ENCODE results near the gene AP4M1.

Gene AP4M1

DNA sequence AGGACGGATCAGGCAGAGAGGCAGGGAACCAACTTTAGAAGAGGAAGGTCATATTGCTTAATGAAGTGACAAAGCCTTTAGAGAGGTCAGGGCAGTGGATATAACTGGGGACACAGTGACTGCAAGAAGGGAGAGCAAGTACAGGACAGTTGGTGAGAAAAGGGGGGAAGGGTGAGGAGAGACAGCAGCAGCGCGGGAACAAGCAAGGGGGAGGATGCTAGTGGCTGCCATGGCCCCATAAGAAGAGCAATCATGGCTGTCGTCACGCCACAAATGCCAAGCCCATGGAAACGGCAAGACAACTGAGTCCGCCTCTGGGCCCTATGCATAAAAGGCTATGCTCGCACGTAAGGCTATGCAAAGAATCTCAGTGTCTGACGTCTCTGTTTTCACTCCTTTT is 29.0 kb upstream of the AP4M1 start:
- Histone ChIP-seq H3K4me1 (ENCODE audit: control insufficient read depth, insufficient read depth, low read length) (peaks cover 6% of the 10 kb centered on the region), H3K9me3 (ENCODE audit: control insufficient read depth, low read length) (peaks cover 26% of the 10 kb centered on the region), H3K36me3 (ENCODE audit: control insufficient read depth, insufficient read depth, low read length) (peaks cover 37% of the 10 kb centered on the region), H3K9ac (ENCODE audit: low read length) (no peak overlapping the region), H3K27me3 (ENCODE audit: control insufficient read depth, insufficient read depth, low read length) (no peaks in the 10 kb centered on the region), H3K4me3 (ENCODE audit: low read length) (no peak overlapping the region)

DNA sequence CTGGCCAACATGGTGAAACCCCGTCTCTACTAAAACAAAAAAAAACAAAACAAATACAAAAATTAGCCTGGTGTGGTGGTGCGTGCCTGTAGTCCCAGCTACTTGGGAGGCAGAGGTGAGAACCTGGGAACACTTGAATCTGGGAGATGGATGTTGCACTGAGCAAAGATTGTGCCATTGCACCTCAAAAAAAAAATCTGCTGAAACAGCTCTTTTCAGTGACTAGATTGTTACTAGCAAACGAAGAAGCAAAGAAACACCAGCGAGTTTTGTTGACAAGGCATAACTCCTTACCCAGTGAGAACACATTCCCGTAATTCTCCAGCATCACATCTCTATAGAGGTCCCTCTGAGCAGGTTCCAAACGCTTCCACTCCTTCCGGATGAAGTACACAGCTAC is 26.6 kb upstream of the AP4M1 start:
- Histone ChIP-seq H3K4me1 (ENCODE audit: control insufficient read depth, insufficient read depth, low read length) (peaks cover 17% of the 10 kb centered on the region), H3K9ac (ENCODE audit: low read length) (no peak overlapping the region), H3K27me3 (ENCODE audit: control insufficient read depth, insufficient read depth, low read length) (no peaks in the 10 kb centered on the region), H3K36me3 (ENCODE audit: control insufficient read depth, insufficient read depth, low read length) (peaks cover 37% of the 10 kb centered on the region), H3K4me3 (ENCODE audit: low read length) (no peak overlapping the region), H3K9me3 (ENCODE audit: control insufficient read depth, low read length) (peaks cover 26% of the 10 kb centered on the region)

DNA sequence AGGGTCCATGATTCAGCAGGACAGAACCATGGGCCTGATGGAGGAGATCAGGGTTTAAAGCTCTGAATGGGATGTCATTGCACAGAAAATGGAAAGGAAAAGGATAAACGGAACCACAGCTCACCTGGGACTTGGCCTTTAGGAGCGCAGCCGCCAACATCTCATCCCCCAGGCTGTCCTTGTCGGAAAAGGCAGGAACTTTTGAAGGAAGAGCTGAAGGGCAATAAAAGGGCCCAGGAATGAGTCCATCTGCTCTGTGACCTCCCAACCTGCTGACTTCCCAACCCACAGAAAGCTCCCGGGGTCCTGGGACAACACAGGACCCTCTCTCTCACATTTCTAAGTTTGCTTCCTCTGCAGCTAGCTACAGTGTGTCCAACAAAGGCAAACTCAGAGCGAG is 26.0 kb upstream of the AP4M1 start:
- no peak overlapping the region for H3K4me3 ChIP-seq (ENCODE audit: low read length)
- peaks cover 33% of the 10 kb centered on the region for H3K36me3 ChIP-seq (ENCODE audit: control insufficient read depth, insufficient read depth, low read length)
- H3K4me1 ChIP-seq (ENCODE audit: control insufficient read depth, insufficient read depth, low read length) = peaks cover 23% of the 10 kb centered on the region
- H3K27me3 ChIP-seq (ENCODE audit: control insufficient read depth, insufficient read depth, low read length) = no peaks in the 10 kb centered on the region
- no peak overlapping the region for H3K9ac ChIP-seq (ENCODE audit: low read length)
- peaks cover 26% of the 10 kb centered on the region for H3K9me3 ChIP-seq (ENCODE audit: control insufficient read depth, low read length)

DNA sequence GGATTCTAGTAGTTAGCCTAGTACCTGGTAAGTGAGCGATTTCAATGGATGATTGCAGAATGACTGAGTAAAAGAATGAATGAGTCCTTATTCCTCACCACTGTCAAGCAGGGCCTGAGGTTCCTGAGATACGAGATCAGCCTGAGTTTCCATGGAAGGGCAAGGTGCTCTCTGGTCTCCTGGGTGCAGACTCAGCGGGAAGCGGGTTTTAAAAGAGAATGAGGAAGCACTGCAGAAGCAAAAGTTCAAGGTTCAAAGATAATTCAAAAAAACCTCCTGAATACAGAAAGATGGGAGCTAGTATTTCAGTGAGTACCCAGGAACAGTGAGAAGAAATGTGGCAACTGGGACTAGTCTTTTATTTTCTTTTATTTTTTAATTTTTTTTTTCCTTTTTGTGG is 24.2 kb upstream of the AP4M1 start:
- Histone ChIP-seq H3K36me3 (ENCODE audit: control insufficient read depth, insufficient read depth, low read length) (peaks cover 16% of the 10 kb centered on the region), H3K9me3 (ENCODE audit: control insufficient read depth, low read length) (peaks cover 8% of the 10 kb centered on the region), H3K4me3 (ENCODE audit: low read length) (no peak overlapping the region), H3K9ac (ENCODE audit: low read length) (no peak overlapping the region), H3K4me1 (ENCODE audit: control insufficient read depth, insufficient read depth, low read length) (peaks cover 25% of the 10 kb centered on the region), H3K27me3 (ENCODE audit: control insufficient read depth, insufficient read depth, low read length) (no peaks in the 10 kb centered on the region)

DNA sequence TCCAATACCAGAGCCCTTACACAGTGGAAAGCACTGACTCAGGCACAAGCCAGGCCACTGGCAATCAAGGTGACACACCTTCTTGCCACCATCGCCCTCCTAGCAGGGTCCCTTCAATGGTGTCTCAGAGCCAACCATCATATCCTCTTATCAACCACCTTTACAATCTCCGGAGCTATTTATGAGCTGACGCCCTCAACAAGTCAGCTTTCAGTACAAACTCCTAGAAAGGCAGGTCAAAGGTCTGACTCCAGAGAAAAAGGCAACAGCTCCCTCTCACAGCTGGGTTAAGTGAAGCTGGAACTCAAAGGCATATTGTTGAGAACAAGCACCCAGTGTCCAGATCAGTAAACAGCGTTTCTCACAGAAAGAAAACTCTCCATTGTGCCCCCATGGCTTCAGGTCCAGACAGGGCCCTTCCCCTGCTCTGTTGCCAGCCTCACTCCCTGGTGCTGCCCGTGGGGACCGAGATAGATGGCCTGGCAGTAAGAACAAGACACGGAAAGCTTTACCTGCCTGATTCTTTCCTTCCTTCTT is 22.4 kb upstream of the AP4M1 start:
- H3K4me1 ChIP-seq (ENCODE audit: control insufficient read depth, insufficient read depth, low read length) = peaks cover 31% of the 10 kb centered on the region

DNA sequence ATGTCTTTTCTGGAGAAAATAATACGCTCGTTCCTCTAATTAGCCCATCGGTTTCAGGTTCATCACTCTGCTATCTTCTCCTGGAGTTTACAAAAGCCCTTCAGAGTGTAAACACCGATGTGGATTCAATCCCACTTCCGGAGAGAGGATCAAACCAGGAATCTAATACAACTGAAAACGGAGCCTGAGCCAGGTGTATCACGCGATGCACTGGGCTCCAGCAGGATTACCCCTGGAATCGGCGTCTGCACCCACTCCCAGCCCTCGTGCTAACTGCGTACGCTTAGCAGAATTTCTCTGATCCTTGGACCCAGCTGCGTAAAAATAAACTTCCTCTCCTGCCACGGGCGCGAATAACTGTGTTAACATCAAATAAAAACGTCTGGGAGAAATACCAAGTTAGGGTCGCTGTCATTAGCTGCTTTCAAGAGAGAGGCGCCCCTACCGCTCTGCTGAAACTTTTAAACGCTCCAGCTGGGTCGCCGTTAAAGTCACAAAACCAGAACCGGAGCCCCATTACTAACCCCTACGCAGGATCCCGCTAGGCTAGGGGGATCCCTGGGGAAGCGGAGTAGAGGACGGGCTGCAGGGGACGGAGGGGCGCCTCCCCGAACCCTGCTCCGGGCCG is 20.4 kb upstream of the AP4M1 start:
- Histone ChIP-seq H3K4me3 (ENCODE audit: low read length) (no peak overlapping the region), H3K27me3 (ENCODE audit: control insufficient read depth, insufficient read depth, low read length) (no peaks in the 10 kb centered on the region), H3K36me3 (ENCODE audit: control insufficient read depth, insufficient read depth, low read length) (no peaks in the 10 kb centered on the region), H3K9ac (ENCODE audit: low read length) (peak overlapping the region; percentile 71), H3K9me3 (ENCODE audit: control insufficient read depth, low read length) (no peaks in the 10 kb centered on the region), H3K4me1 (ENCODE audit: control insufficient read depth, insufficient read depth, low read length) (peaks cover 31% of the 10 kb centered on the region)

More for the DNA sequence above, 22.4 kb upstream of the AP4M1 start:
- Histone ChIP-seq H3K27me3 (ENCODE audit: control insufficient read depth, insufficient read depth, low read length) (no peaks in the 10 kb centered on the region), H3K9me3 (ENCODE audit: control insufficient read depth, low read length) (no peaks in the 10 kb centered on the region), H3K36me3 (ENCODE audit: control insufficient read depth, insufficient read depth, low read length) (peaks cover 11% of the 10 kb centered on the region), H3K9ac (ENCODE audit: low read length) (peak overlapping the region; percentile 40), H3K4me3 (ENCODE audit: low read length) (no peak overlapping the region)

DNA sequence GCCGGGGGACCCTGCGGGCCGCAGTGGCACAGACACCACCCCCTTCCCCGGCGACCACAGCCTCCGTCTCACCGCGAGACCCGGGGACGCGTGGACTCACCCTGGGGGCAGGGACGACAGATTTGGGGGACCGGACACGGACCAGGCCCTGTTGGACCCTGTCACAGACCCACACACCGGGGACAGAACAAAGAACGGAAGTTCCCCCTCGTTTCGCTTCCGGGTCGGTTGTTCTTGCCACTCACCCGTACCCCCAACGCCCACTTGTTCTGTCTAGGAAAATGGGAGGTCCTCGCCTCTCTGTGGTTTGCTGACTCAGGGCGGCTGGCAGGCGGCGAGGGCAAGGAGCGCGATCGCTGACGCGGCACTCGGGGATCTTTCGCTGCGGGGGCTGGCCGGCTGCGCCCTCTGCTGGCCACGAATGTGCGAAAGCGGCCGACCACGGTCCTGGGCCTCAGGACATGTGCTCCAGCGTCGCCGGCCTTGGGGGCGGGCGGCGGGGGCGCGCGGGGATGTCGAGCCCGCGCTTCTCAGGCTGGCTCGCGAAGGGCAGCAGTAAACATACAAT is 19.8 kb upstream of the AP4M1 start, which contains the start of gene ZNF3:
Gene ZNF3, minus strand, starts transcription at position 189 of the 568 bp plus-strand sequence. CDS start 4,366 bp downstream, outside the sequence.
- H3K27me3 ChIP-seq (ENCODE audit: control insufficient read depth, insufficient read depth, low read length) = no peaks in the 10 kb centered on the region
- H3K4me1 ChIP-seq (ENCODE audit: control insufficient read depth, insufficient read depth, low read length) = peaks cover 31% of the 10 kb centered on the region
- no peaks in the 10 kb centered on the region for H3K36me3 ChIP-seq (ENCODE audit: control insufficient read depth, insufficient read depth, low read length)
- no peaks in the 10 kb centered on the region for H3K9me3 ChIP-seq (ENCODE audit: control insufficient read depth, low read length)
- H3K9ac ChIP-seq (ENCODE audit: low read length) = peak within 1 kb of the TSS; percentile 71
- no peak within 1 kb of the TSS for H3K4me3 ChIP-seq (ENCODE audit: low read length)

DNA sequence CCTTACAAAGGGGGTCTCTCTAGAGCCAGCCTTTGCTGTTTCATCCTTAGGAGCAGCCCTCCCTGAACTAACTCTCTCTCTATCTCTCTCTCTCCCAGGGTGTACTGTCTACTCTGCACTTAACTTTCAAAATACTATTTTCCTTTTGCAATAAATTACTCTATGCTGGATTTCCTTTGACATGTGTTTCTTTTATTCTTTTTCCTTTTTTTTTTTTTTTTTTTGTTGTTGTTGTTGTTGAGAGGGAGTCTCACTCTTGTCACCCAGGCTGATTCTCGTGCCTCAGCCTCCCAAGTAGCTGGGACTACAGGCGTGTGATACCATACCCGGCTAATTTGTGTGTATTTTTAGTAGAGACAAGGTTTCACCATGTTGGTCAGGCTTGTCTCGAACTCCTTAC is 18.5 kb upstream of the AP4M1 start:
- H3K9ac ChIP-seq (ENCODE audit: low read length) = no peak overlapping the region
- peaks cover 27% of the 10 kb centered on the region for H3K4me1 ChIP-seq (ENCODE audit: control insufficient read depth, insufficient read depth, low read length)
- no peaks in the 10 kb centered on the region for H3K27me3 ChIP-seq (ENCODE audit: control insufficient read depth, insufficient read depth, low read length)
- H3K9me3 ChIP-seq (ENCODE audit: control insufficient read depth, low read length) = no peaks in the 10 kb centered on the region
- no peaks in the 10 kb centered on the region for H3K36me3 ChIP-seq (ENCODE audit: control insufficient read depth, insufficient read depth, low read length)
- H3K4me3 ChIP-seq (ENCODE audit: low read length) = no peak overlapping the region

DNA sequence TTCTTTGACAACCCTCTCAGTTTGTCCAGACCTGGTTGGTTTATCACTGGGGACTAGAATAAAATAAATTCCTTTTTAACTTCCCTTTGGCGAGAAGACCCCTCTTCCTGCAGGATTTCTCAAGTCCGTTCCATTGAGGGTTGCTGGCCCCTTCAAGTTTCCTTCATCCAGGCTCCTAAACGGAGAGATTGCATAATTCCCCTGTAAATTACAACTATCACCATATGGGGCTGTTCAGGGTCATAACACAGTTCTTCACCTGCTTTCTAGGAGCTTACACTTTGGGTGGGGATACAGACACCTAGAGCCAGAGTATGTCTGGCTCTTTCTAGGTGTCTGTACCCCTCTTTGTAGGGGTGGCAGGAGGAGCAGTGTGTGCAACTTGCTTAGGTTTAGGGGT is 15.9 kb upstream of the AP4M1 start:
- no peaks in the 10 kb centered on the region for H3K27me3 ChIP-seq (ENCODE audit: control insufficient read depth, insufficient read depth, low read length)
- no peak overlapping the region for H3K4me3 ChIP-seq (ENCODE audit: low read length)
- peaks cover 24% of the 10 kb centered on the region for H3K4me1 ChIP-seq (ENCODE audit: control insufficient read depth, insufficient read depth, low read length)
- H3K36me3 ChIP-seq (ENCODE audit: control insufficient read depth, insufficient read depth, low read length) = no peaks in the 10 kb centered on the region
- no peaks in the 10 kb centered on the region for H3K9me3 ChIP-seq (ENCODE audit: control insufficient read depth, low read length)
- H3K9ac ChIP-seq (ENCODE audit: low read length) = no peak overlapping the region

DNA sequence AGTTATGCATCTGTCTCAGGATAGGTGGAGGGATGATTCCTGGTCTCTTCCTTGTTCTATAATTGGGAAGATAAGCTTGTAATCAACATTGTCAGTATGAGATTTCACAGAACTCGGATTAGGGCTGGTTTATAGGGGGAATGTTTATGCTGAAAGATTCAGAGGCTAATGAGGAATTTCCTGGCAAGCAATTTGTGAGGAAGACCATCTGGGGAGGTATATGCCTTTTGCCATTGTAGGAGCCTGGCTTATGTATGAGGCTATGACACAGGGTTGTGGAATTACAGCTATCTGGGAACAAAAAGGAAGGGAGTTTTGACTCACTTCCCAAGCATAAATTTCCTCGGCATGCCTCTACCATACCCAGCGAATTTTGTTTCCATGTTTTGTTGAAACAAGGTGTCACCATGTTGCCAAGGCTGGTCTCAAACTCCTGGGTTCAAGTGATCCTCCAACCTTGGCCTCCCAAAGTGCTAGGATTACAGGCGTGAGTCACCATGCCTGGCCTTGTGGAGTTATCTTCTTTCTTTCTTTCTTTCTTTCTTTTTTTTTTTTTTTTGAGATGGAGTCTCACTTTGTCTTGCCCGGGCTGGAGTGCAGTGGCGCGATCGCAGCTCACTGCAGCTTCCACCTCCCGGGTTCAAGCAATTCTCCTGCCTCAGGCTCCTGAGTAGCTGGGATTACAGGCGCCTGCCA is 14.2 kb upstream of the AP4M1 start:
- Histone ChIP-seq H3K9ac (ENCODE audit: low read length) (no peak overlapping the region), H3K27me3 (ENCODE audit: control insufficient read depth, insufficient read depth, low read length) (no peaks in the 10 kb centered on the region), H3K4me3 (ENCODE audit: low read length) (no peak overlapping the region), H3K36me3 (ENCODE audit: control insufficient read depth, insufficient read depth, low read length) (peaks cover 5% of the 10 kb centered on the region), H3K4me1 (ENCODE audit: control insufficient read depth, insufficient read depth, low read length) (peaks cover 22% of the 10 kb centered on the region), H3K9me3 (ENCODE audit: control insufficient read depth, low read length) (no peaks in the 10 kb centered on the region)

DNA sequence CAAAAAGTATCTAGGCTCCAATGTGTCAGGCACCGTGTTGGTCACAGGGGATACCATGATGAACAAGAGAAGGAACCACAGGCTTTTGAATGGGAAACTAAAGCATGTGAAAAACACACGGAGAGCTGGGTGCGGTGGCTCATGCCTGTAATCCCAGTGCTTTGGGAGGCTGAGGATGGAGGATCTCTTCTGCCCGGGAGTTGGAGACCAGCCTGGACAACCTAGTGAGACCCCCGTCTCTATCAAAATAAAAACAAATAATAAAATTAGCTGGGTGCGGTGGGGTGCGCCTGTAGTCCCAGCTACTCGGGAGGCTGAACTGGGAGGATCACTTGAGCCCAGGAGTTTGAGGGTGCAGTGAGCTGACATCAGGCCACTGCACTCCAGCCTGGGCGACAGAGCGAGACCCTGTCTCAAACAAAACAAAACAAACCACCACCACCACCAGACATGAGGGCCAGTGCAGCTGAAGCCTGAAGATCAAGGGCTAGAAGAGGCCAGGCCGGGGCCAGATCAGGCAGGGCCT is 13.3 kb upstream of the AP4M1 start:
- Histone ChIP-seq H3K27me3 (ENCODE audit: control insufficient read depth, insufficient read depth, low read length) (no peaks in the 10 kb centered on the region), H3K36me3 (ENCODE audit: control insufficient read depth, insufficient read depth, low read length) (peaks cover 5% of the 10 kb centered on the region), H3K9ac (ENCODE audit: low read length) (peak overlapping the region; percentile 87), H3K9me3 (ENCODE audit: control insufficient read depth, low read length) (no peaks in the 10 kb centered on the region), H3K4me3 (ENCODE audit: low read length) (peak overlapping the region; percentile 87), H3K4me1 (ENCODE audit: control insufficient read depth, insufficient read depth, low read length) (peaks cover 16% of the 10 kb centered on the region)
